ENCODE measurements around the gene CD38. TPM values are rescaled to one million over a fixed set of nuclear protein-coding genes. Genes with fewer than 3 reads are reported as not detected.

The CD38 gene
- total RNA-seq, 1 experiment from 2014 or later: not detected

GRCh38 chr4:15784959-15785634, 7.0 kb downstream of the CD38 start:
- no peaks in the 10 kb centered on the region for H3K27me3 ChIP-seq (replicated peaks; ENCODE audit: insufficient read depth, low read depth, low read length, poor library complexity)
- TF ChIP-seq, protein P1, sequence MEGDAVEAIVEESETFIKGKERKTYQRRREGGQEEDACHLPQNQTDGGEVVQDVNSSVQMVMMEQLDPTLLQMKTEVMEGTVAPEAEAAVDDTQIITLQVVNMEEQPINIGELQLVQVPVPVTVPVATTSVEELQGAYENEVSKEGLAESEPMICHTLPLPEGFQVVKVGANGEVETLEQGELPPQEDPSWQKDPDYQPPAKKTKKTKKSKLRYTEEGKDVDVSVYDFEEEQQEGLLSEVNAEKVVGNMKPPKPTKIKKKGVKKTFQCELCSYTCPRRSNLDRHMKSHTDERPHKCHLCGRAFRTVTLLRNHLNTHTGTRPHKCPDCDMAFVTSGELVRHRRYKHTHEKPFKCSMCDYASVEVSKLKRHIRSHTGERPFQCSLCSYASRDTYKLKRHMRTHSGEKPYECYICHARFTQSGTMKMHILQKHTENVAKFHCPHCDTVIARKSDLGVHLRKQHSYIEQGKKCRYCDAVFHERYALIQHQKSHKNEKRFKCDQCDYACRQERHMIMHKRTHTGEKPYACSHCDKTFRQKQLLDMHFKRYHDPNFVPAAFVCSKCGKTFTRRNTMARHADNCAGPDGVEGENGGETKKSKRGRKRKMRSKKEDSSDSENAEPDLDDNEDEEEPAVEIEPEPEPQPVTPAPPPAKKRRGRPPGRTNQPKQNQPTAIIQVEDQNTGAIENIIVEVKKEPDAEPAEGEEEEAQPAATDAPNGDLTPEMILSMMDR (conservative IDR thresholded peaks at IDR 0.05; ENCODE audit: low read depth, low read length): no peak
- no peak for TF ChIP-seq EZH2 (IDR thresholded peaks at IDR 0.05; ENCODE audit: borderline replicate concordance, low read depth, low read length, poor library complexity, severe bottlenecking)
- H3K27ac ChIP-seq (ENCODE audit: low read depth, low read length, poor library complexity, severe bottlenecking): no peak overlapping the region
- ChIA-PET CTCF (no interaction called here), POLR2A (ENCODE audit: low non-redundant PET) (no interaction called here)
- H3K4me3 ChIP-seq (ENCODE audit: low read depth, low read length, poor library complexity, severe bottlenecking): no peak overlapping the region
- intact Hi-C loops (cut with micrococcal nuclease; ENCODE audit: unreplicated experiment): no loop called here
- no TSS peak for BruUV-seq (replicated peaks)
- no peaks in the 10 kb centered on the region for H3K4me1 ChIP-seq (ENCODE audit: insufficient read depth, low read length, poor library complexity, severe bottlenecking)
- no peaks in the 10 kb centered on the region for H3K36me3 ChIP-seq (ENCODE audit: insufficient read depth, low read length, poor library complexity, severe bottlenecking)
- DNase-seq (ENCODE audit: low spot score): no peak
- H3K9me3 ChIP-seq (ENCODE audit: low read depth, low read length, poor library complexity, severe bottlenecking): no peaks in the 10 kb centered on the region

GRCh38 chr4:15786743-15787142, 8.6 kb downstream of the CD38 start:
- no peak for DNase-seq (ENCODE audit: low spot score)
- no TSS peak for BruUV-seq (replicated peaks)
- intact Hi-C loops (cut with micrococcal nuclease; ENCODE audit: unreplicated experiment): no loop called here

GRCh38 chr4:15792974-15793373, 14.8 kb downstream of the CD38 start:
- intact Hi-C loops (cut with micrococcal nuclease; ENCODE audit: unreplicated experiment): no loop called here

More at GRCh38 chr4:15786743-15787142, 8.6 kb downstream of the CD38 start:
- no peak overlapping the region for H3K27ac ChIP-seq (ENCODE audit: low read depth, low read length, poor library complexity, severe bottlenecking)
- ChIA-PET CTCF (no interaction called here), POLR2A (ENCODE audit: low non-redundant PET) (no interaction called here)
- H3K4me3 ChIP-seq (ENCODE audit: low read depth, low read length, poor library complexity, severe bottlenecking): no peak overlapping the region
- no peaks in the 10 kb centered on the region for H3K27me3 ChIP-seq (replicated peaks; ENCODE audit: insufficient read depth, low read depth, low read length, poor library complexity)
- no peaks in the 10 kb centered on the region for H3K4me1 ChIP-seq (ENCODE audit: insufficient read depth, low read length, poor library complexity, severe bottlenecking)
- no peaks in the 10 kb centered on the region for H3K9me3 ChIP-seq (ENCODE audit: low read depth, low read length, poor library complexity, severe bottlenecking)
- H3K36me3 ChIP-seq (ENCODE audit: insufficient read depth, low read length, poor library complexity, severe bottlenecking): no peaks in the 10 kb centered on the region
- TF ChIP-seq, protein P1 (conservative IDR thresholded peaks at IDR 0.05; ENCODE audit: low read depth, low read length): no peak
- TF ChIP-seq EZH2 (IDR thresholded peaks at IDR 0.05; ENCODE audit: borderline replicate concordance, low read depth, low read length, poor library complexity, severe bottlenecking): no peak

More at GRCh38 chr4:15792974-15793373, 14.8 kb downstream of the CD38 start:
- CTCF ChIA-PET: no interaction called here
- H3K27ac ChIP-seq (ENCODE audit: low read depth, low read length, poor library complexity, severe bottlenecking): no peak overlapping the region
- no peaks in the 10 kb centered on the region for H3K9me3 ChIP-seq (ENCODE audit: low read depth, low read length, poor library complexity, severe bottlenecking)
- H3K27me3 ChIP-seq (replicated peaks; ENCODE audit: insufficient read depth, low read depth, low read length, poor library complexity): peaks cover 16% of the 10 kb centered on the region
- no peaks in the 10 kb centered on the region for H3K36me3 ChIP-seq (ENCODE audit: insufficient read depth, low read length, poor library complexity, severe bottlenecking)
- H3K4me3 ChIP-seq (ENCODE audit: low read depth, low read length, poor library complexity, severe bottlenecking): no peak overlapping the region
- POLR2A ChIA-PET (ENCODE audit: low non-redundant PET): no interaction called here
- no peak for DNase-seq (ENCODE audit: low spot score)
- BruUV-seq (replicated peaks): no TSS peak
- no peaks in the 10 kb centered on the region for H3K4me1 ChIP-seq (ENCODE audit: insufficient read depth, low read length, poor library complexity, severe bottlenecking)
- no peak for TF ChIP-seq EZH2 (IDR thresholded peaks at IDR 0.05; ENCODE audit: borderline replicate concordance, low read depth, low read length, poor library complexity, severe bottlenecking)
- TF ChIP-seq, protein P1 (conservative IDR thresholded peaks at IDR 0.05; ENCODE audit: low read depth, low read length): no peak

All from A673 (cell line).